UCSD-AML1 (cell line): ENCODE results near the gene RXRA.

Experiments used
- DNase-seq: peaks from one replicate; lab custom pipeline; 2025; ENCODE audit not compliant: unreplicated experiment; lab: John Stamatoyannopoulos, UW

Gene RXRA

GRCh38 chr9:134351606-134352176 is 25.4 kb downstream of the RXRA start:
- no peak for DNase-seq

- DNase-seq: no peak
Observed at GRCh38 chr9:134352247-134352933, 26.1 kb downstream of the RXRA start.

GRCh38 chr9:134353539-134353938 is 27.3 kb downstream of the RXRA start:
- DNase-seq: no peak

- DNase-seq: no peak
Observed at GRCh38 chr9:134355158-134355557, 28.9 kb downstream of the RXRA start.

- DNase-seq: no peak
Observed at GRCh38 chr9:134355561-134356279, 29.5 kb downstream of the RXRA start.

- no peak for DNase-seq
Observed at GRCh38 chr9:134356496-134357470, 30.5 kb downstream of the RXRA start.

GRCh38 chr9:134357631-134358025 is 31.4 kb downstream of the RXRA start:
- DNase-seq: no peak

GRCh38 chr9:134358026-134358661 is 31.9 kb downstream of the RXRA start:
- DNase-seq: no peak

- no peak for DNase-seq
Observed at GRCh38 chr9:134358662-134359319, 32.5 kb downstream of the RXRA start.

- DNase-seq: no peak
Observed at GRCh38 chr9:134359493-134360179, 33.4 kb downstream of the RXRA start.

GRCh38 chr9:134360180-134360759 is 34.0 kb downstream of the RXRA start:
- no peak for DNase-seq

- DNase-seq: no peak
Observed at GRCh38 chr9:134360897-134361296, 34.6 kb downstream of the RXRA start.

- DNase-seq: no peak
Observed at GRCh38 chr9:134361426-134361825, 35.2 kb downstream of the RXRA start.

- DNase-seq: no peak
Observed at GRCh38 chr9:134361843-134362414, 35.7 kb downstream of the RXRA start.

- no peak for DNase-seq
Observed at GRCh38 chr9:134363450-134363849, 37.2 kb downstream of the RXRA start.

- DNase-seq: no peak
Observed at GRCh38 chr9:134364391-134365114, 38.3 kb downstream of the RXRA start.

- DNase-seq: no peak
Observed at GRCh38 chr9:134365115-134365596, 38.9 kb downstream of the RXRA start.

- no peak for DNase-seq
Observed at GRCh38 chr9:134365791-134366222, 39.6 kb downstream of the RXRA start.
